A673 (cell line): ENCODE results near the gene GPR137.

Source experiments
- CTCF ChIP-seq: fragments of 300-800, 200-600 bp; sonication (generic); conservative IDR thresholded peaks from 2 replicates; pipeline ENCODE4 v1.5.1; 2017; ENCODE audit warnings: low read depth, mild to moderate bottlenecking, antibody characterized with exemption, low read length, moderate library complexity, mixed read lengths
- EZH2 ChIP-seq: fragments of 200-600 bp; sonication (generic); IDR thresholded peaks from 2 replicates; pipeline ENCODE4 v1.6.1; 2017; ENCODE audit warnings: borderline replicate concordance, low read depth, mild to moderate bottlenecking, mixed read lengths, antibody characterized with exemption, low read length; ENCODE audit not compliant: poor library complexity, severe bottlenecking

DNA sequence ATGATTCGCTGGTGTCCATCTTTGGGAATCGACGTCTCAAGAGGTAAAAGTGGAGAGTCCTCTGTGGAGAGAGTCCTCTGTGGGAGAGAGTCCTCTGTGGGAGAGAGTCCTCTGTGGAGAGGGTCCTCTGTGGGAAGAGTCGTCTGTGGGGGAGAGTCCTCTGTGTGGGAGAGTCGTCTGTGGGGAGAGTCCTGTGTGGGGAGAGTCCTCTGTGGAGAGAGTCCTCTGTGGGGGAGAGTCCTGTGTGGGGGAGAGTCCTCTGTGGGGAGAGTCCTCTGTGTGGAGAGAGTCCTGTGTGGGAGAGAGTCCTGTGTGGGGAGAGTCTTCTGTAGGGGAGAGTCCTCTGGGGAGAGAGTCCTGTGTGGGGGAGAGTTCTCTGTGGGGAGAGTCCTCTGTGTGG lies 35.4 kb downstream of the GPR137 start:
- TF ChIP-seq CTCF = no peak
- TF ChIP-seq EZH2 = no peak
